ENCODE measurements around the gene R3HCC1L.

The R3HCC1L gene

DNA sequence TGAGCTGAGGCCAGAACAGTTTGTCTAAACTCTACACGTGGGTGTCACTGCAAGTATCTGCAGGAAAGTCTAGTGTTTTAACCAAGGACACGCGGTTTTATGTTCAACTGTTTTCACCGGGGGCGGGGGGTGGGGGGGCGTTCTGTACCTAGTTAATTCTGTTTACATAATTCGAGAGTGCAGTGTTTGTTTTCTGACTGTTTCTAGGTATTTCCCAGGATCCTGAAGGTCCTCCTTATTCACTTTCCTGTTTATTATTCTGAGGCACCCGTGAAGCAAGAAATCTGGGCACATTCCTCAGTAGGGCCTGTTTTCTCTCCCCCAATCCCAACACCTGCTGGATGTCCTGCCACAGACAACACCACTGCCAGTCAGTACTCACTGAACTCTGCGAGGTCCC, 125.9 kb downstream of the R3HCC1L start:
- DNase-seq (ENCODE audit: low read depth in 2 of 2): no peak

DNA sequence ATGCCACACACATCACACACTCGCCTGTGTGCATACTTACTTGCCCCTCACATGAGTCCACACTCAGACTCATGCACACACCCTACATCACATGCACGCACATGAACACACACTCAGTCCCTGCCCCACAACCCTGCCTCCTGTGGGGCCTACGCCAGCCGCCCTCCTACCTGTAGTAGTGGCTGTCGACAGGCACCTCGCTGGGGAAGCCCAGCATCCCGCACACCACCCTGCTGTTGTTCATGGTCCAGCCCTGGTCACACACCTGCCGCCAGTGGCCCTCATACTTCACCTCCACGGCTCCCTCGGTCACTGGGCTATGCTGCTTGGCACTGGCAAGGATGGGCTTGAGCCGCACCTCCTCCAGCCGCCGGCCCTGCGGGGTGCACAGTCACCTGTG, 126.3 kb downstream of the R3HCC1L start:
- no peak for DNase-seq (ENCODE audit: low read depth in 2 of 2)

DNA sequence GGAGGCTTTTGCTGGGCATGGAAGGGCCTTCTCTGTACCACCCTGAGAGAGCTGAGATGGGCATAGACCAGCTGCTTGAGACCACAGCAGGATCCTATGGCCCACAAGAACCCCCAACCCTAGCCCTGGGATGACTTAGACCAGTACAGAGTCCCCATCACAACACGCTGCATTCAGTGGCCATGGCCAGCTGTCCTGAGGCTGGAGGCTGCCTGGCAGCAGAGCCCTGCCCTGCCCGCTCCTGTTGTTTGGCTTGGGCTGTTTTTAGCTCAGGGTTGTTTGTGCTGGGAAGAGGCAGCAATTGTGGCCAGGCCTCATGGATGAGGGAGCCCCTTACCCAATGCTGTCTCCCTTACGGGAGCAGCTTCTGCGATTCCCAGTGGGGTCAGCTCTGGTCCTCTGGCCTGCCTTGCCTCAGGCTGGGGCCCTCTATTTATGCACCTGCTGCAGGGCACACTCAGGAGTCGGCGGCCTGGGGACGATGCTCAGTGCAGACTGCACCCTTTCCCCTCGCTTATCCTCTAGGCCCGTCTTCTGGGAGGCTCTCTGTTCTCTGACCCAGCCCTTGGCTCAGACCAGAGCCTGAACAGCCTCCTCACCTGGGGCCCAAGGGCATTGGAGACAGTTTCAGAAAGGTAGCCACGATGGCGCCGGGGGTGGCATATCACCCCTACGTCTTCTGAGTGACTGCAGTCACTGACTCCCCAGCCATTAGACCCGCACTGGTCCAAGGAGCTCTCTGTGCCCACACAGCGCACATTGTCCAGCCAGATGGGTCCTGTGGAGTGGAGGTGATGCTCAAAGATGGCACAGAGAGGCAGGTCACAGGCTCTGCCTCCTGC, 127.2 kb downstream of the R3HCC1L start:
- no peak for DNase-seq (ENCODE audit: low read depth in 2 of 2)

DNA sequence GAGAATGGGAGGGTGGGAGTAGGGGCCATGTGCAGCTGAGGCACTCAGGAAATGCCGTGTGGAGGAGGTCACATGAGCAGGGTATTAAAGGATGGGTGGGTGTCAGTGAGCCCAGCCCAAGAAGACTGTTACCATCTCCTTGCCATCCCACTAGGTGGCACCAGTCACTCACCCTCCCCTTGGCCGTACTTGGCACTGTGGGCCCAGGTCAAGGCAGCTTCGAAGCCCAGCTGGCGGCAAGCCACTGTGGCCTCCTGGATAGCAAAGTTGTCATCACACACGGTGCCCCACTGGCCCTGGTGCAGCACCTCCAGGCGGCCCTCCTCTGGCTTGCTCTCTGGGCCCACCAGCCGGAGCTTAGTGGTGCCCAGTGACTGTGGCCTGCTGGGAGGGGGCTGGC, 128.1 kb downstream of the R3HCC1L start:
- no peak for DNase-seq (ENCODE audit: low read depth in 2 of 2)

DNA sequence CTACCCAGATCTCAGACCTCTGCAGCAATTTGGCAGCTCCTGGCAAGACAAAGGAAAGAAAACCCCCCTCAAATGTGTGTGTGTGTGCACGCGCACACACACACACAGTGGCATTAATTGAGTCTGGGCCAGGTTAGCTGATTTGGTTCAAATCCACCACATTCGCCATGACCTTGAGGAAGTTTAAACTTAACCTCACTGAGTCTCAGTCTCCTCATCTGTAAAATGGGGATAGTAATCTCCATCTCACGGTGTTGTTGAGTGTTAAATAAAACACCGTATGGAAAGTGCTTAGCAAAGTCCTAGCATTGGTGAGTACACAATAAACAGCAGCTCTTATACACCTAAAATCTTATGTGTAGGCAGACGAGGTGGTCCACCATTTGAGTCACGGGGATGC, 128.6 kb downstream of the R3HCC1L start:
- DNase-seq (ENCODE audit: low read depth in 2 of 2): no peak

DNA sequence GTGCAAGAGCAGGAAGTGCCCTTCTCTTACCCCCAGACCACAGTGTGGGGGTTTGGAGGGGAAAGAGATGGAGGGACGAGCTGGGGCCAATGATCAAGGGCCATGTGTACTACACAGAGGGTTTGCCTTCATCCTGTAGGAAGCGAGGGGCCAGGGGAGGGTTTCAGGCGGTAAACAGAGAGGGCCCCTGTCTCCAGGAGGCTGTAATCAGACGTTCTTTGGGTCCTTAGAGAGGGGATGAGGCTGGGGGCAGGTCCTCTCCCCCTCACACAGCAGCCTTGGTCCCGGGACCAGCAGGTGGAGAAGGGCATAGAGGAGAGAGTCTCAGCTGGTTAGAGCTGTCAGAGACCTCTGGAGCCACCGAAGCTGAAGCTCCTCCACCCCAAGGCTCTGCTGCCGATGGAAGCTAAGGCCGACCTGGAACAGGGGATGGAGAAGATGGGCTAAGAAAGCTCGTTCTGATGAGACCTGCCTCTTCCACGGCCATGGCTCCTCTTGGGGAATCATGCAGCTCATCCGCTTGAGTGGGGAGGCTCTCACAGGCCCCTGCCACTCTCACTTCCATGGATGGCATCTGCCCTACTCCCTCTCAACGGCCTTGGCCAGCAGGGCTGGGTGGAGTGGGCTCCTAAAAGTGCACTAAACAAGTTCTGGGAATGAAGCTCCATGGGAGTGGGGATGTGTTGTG, 130.1 kb downstream of the R3HCC1L start:
- DNase-seq (ENCODE audit: low read depth in 2 of 2): no peak

DNA sequence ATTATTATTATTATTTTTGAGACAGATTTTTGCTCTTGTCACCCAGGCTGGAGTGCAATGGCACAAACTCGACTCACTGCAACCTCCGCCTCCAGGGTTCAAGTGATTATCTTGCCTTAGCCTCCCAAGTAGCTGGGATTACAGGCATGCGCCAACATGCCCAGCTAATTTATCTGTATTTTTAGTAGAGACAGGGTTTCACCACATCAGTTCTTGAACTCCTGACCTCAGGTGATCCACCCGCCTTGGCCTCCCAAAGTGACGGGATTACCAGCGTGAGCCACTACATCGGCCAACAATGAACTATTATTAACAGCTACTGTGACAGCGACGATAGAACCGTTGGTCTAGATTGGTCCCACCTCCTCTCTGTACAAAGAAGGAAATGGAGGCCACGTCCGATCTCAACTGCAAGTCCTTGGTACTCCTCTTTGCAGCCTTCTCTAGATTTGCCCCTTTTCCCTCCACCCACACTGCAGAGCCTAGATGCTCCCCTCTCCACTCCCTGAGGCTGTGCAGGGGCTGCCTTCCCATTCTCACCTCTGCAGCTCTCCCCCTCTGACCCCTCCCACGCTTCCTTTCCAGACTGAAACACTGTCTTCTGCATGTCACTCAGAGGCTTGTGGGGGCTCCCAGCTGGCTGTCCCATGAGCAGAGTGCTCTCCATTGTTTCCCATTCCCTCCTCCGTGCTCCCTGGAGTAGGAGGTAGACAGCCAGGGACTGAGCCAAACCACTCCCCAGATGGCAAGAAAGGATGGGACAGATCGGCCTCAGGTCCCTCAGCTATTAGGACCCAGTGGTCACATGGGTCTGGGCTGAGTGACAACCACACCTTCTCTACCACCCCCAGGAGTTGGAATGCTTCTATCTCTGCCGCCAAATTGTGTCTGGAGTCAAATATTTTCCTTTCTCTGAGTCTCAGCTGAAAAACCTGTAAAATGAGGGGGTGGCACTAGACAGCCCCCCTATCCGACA, 131.2 kb downstream of the R3HCC1L start:
- DNase-seq (ENCODE audit: low read depth in 2 of 2): no peak

DNA sequence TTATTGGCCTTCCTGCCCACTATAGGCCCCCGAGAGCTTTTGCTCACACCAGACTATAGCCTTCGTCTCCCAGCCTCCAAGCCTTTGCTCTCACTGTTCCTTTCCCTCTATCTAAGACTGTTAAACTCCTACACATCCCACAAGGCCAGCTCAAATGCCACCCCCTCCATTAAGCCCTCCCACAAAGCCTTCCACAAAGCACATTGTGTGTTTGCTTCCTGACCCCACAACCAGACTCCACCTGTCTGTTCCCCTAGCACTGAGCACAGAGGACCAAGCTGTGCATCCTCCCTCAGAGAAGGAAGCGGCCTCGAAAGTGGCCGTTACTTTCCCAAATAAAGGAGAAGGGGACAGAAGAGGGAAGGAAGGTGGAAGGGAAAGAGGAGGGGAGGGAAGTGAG, 132.2 kb downstream of the R3HCC1L start:
- DNase-seq (ENCODE audit: low read depth in 2 of 2): no peak

DNA sequence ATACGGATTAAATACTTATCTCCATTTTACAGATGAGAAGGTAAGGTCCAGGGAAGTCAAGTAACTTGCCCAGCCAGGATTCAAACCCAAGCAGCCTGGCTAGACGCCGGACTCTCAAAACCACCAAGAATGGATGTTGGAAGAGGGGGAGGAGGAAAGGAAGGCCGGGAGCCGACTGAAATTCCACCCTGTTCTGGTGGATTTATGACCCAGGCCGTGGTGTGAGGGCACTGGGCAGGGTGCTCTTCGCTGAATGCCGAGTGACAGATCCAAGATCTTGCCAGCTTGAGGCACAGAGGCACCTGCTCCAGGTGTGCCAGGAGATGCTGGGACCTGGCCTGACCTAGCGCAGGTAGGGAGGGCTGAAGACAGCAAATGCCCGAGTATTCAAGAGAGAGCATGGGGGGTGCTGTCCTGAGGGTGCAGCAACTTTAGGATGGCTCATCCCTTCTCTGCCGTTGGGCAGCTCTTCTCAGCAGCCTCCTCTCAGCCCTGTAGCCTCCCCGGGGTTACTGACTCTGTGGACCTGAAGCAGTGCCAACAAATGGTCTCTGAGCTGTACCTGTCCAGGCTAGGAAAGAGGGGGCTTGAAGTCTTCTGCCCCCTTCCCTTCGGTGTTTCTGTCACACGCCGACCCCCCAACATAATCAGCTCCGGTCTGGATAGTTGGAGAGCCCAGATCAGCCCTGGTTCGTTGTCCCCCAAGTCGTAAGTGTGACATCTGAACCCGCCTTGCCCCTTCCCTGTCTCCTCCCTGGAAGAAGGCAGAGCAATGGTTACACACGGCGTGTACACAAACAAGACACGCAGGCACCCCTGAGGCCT, 132.8 kb downstream of the R3HCC1L start:
- DNase-seq (ENCODE audit: low read depth in 2 of 2): no peak

DNA sequence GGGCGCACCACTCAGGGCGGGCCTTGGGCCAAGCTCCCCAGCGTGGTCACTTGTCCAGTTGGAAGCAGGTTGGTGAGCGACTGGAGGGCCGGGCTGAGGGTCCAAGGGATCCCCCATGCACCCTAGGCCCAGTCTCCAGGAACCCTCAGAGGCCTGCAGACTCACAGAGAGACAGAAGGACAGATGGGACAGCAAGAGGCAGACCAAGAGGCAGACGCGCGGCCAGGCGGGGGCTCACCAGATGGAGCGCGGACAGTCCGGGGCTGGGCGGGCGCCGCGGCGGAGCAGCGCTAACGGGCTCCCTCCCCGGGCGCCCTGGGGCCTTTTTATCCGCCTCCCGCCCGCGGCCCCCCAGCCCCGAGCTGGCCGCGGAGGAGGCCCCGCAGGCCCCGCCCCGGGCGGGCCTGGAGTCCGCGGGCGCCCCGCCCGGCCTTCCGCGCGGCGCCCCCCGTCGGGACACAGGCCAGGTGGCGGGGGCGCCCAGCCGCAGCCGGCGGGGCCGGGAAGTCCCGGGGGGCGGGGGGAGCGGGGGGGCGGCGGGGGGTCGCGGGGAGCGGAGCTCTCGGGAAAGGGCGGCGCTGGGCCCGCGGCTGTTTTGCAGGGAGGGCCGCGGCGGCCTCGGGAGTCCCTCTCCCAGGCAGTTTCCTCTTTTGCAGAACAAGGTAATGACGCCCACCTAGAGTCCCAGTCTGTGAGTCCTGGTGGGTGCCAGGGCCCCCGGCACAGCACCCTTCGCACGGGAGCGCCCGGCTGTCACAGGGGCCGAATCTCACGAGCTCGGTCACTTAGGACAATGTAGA, 133.6 kb downstream of the R3HCC1L start, which contains the start of gene LOXL4:
LOXL4 (minus strand) TSS at position 301 of the 800 bp plus-strand sequence. CDS start 5,175 bp downstream, outside the sequence.
- DNase-seq (ENCODE audit: low read depth in 2 of 2): no peak

DNA sequence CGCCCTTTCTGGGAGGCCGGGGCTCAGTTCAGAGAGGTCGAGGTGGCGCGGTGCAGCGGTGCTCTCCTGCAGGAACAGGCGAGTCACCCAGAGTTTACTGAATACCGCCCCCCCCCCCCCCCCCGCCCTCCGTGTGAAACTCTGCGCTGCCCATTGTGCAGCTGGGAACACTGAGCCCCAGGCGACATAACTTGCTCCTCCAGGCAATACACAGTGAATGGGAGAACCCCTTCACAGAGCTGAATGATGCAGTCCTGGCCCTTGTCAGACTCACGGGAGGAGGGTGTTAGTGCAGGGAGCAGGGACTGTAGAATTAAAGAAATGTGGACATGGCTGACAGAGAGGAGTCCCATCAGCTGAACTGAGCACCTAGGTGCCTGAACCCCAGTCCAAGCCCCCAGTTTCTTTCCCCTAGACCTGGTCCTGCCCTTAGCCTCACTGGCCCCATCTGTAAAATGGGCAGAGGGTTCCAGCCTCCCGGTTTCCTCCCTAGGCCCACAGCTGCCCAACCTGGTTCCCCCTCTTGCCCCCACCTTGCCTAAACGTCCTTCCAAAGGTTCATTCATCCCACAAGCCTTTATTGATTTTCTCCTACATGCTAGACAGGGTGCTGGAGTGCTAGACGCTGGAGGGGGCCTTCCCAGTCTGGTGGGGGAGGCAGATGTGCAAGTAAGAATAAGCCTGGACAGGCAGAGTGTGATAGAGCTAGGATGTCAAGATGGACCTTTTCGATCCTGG, 134.4 kb downstream of the R3HCC1L start:
- DNase-seq (ENCODE audit: low read depth in 2 of 2): no peak

DNA sequence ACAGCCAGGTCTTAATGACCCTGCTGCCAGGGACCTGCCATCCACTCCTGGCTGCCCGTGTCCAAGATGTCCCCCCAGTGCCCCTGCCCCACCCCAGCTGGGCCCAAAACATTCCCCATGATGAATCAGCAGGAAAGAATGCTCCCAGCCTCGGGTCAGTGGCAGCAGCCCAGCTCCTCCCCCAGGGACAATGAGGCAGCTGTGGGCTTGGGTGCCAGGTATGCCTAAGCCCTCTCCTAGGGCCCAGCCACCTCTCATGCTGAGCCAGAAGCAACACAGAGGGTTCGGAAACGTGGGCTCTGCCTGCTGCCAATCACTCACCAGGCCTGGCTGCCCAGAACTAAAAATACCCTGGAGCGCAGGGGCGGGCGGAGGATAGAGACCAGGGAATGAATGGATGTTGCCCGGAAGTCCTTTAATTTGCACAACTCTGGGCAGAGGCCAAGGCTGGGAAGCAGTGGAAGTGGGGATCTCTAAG, 135.0 kb downstream of the R3HCC1L start:
- DNase-seq (ENCODE audit: low read depth in 2 of 2): no peak

DNA sequence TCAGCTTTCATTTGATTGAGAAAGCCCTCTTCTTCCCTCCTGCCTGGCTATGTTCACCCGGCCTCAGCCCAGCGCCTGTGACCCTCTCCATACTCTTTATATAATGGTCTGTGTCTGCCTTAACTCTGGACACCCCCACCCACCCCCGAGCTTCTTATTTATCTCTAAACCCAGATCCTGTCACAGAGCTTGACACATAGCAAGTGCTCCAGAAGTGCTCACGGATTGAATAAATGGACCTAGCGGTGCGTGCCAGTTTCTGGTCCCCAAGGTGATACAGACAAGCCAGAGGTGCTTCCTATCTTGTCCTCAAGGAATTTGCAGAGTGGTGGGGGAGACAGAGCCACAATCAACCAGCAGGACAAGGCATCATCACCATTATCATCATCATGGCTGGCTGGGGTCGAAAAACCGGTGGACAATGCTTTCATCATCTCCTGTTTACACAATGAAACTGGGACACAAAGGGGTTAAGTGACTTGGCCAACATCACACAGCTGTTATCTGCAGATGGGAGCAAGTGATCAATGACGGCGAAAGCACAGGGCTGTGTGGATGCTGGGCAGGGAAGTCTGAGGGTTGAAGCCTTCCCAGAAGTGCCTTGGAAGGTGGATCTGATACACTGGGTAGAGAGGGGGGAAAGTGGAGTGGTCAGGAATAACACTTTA, 135.8 kb downstream of the R3HCC1L start:
- no peak for DNase-seq (ENCODE audit: low read depth in 2 of 2)

DNA sequence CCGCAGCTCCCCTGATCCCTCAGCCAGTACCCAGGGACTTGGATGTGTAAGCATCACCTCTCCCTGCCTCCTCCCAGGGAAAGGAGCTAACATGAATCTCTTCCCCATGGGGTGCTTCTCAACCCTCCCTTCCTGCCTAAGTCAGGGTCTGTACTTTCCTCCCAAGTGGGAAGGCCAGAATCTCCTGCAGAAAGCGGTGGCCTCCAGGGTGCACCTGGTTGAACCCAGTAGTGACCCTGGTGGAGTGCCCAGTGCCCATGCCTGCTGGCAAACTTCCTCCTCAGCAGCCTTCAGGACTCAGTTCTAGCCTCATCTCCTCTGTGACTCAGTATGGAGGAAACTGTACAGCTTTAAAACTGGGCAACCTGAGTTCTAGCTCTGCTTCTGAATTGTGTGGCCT, 136.3 kb downstream of the R3HCC1L start:
- no peak for DNase-seq (ENCODE audit: low read depth in 2 of 2)

DNA sequence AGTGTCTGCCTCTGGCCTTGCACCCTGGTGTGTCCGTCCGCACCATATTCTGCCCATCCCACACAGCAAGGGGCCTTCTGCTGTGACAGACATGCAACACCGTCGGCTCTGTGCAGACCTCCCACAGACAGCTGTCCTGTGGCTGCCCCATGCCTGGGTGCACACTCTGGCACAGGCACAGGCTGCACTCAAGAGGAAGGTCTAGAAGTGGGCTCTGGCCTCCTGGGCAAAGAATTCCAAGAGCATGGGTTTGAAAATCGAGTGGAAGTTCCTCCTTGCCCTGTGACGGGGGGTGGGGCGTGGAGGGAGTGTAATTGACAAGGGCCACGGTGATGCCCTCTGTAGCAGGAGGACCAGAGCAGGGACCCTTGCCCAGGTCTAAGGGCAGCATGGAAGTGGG, 137.8 kb downstream of the R3HCC1L start:
- DNase-seq (ENCODE audit: low read depth in 2 of 2): no peak

DNA sequence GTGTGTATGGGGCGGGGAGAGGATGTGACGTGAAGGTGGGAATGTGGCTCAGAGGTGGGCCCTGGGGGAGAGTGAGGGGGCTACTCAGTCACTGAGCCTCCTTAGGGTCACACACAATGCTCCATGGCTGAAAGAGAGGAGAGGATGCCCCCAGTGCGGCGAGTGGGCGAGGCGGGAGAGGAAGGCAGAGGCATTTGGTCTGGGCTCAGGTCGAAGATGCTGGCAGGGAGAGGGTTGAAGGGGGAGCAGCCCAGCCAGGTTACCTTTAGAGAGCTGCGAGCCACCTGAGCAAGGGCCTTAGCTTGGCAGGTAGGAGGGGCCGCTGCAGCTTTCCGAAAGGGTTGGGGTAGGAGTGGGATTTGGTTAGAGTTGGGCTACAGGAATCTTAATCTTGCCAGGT, 138.2 kb downstream of the R3HCC1L start:
- DNase-seq (ENCODE audit: low read depth in 2 of 2): no peak

DNA sequence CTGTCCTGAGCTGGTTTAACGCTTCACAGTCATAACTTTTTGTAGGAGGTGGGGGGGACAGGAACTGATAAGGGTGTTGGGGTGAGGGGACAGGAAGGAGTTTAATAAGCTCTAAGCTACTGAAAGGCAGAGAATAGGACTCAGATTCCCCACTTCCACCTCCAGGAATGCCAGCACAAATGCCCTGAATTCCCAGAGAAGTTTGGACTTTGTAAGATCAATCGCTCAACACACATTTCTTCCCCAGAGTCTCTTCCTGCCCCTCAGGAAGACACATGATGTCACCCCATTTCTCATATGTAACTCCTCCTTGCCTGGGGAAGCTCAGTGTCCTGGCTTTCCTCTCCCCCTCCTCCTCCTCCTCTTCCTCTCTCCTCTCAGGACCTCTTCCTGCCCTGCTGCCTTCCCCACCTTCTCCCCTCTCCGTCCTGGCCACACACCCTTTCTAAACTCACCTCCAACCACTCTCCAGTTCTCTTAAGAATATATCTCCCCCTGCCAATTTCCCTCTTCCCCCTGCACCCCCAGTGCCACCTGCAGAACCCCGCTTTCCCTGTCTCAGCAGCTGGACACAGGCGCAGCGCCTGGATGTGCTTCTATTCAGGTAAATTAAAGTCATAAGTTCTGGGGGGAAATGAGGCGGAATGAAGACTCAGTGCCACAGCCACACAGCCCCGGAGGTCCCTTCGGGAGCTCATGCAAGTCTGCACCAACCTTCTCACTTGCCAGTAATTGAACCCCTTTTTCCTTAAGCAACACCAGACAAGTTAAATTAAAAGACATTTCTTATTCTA, 138.8 kb downstream of the R3HCC1L start:
- no peak for DNase-seq (ENCODE audit: low read depth in 2 of 2)

DNA sequence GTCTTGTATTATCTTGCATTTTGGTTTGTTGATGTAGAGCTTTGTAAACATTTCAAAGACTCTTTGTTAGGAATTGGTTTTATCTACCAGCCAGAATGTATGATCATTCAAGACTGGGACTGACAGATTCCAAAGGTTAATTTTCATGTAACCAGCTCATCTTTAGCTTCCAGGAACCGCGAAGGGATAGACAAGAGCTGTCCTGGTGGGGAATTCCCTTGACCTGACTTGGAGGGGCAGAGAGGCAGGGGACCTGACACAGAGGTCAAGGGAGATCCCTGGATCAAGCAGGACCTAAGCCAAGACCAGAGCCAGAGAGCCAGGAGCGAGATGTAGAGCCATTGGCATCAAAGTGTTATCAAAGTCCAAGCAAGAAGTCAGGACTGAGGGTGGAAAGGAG, 140.1 kb downstream of the R3HCC1L start:
- DNase-seq (ENCODE audit: low read depth in 2 of 2): no peak

All from stimulated activated CD8-positive, alpha-beta memory T cell treated with anti-CD3 and anti-CD28 coated beads, Interleukin-2, amount 100 ng/mL, for 1 hour (primary cell).